Endodermal cell (in vitro differentiated cells): ENCODE data around the gene CCDC13. TPM values are rescaled to one million over a fixed set of nuclear protein-coding genes. Genes with fewer than 3 reads are reported as not detected.
A peak's percentile ranks its signal among the peaks of the same experiment; 100 is the strongest.

ENCODE experiments used
- DNase-seq: peaks from one replicate; pipeline ENCODE4 v3.0.0-alpha.2; 2017
- H3K27ac ChIP-seq: 2 replicates; pipeline ENCODE4 v1.5.1; 2013; ENCODE audit warnings: mild to moderate bottlenecking, low read depth, low read length, moderate library complexity
- H3K27me3 ChIP-seq: 2 replicates; pipeline ENCODE4 v1.6.1; 2013; ENCODE audit warnings: mild to moderate bottlenecking, low read length, moderate library complexity; ENCODE audit not compliant: insufficient read depth, control insufficient read depth, poor library complexity, severe bottlenecking
- H3K36me3 ChIP-seq: 2 replicates; pipeline ENCODE4 v1.7.0; 2013; ENCODE audit warnings: mild to moderate bottlenecking, low read length, moderate library complexity; ENCODE audit not compliant: control insufficient read depth, insufficient read depth
- H3K4me1 ChIP-seq: one replicate; pipeline ENCODE4 v1.7.0; 2013; ENCODE audit warnings: low read length; ENCODE audit not compliant: control insufficient read depth, insufficient read depth
- H3K4me3 ChIP-seq: 2 replicates; pipeline ENCODE4 v1.5.1; 2013; ENCODE audit warnings: mild to moderate bottlenecking, low read length, moderate library complexity
- H3K9ac ChIP-seq: 2 replicates; pipeline ENCODE4 v1.6.1; 2013; ENCODE audit warnings: mild to moderate bottlenecking, low read length, moderate library complexity; ENCODE audit not compliant: poor library complexity, severe bottlenecking; ENCODE audit errors: extremely low read depth
- H3K9me3 ChIP-seq: 2 replicates; pipeline ENCODE4 v1.6.1; 2013; ENCODE audit warnings: mild to moderate bottlenecking, low read length, moderate library complexity; ENCODE audit not compliant: control insufficient read depth
- H3K27ac Mint-ChIP-seq: 2 replicates; pipeline ENCODE4 v1.8.0; 2020; ENCODE audit warnings: mixed read lengths
- H3K27me3 Mint-ChIP-seq: 2 replicates; pipeline ENCODE4 v1.8.0; 2021; ENCODE audit warnings: mild to moderate bottlenecking, mixed read lengths; ENCODE audit not compliant: insufficient read depth
- H3K36me3 Mint-ChIP-seq: 2 replicates; pipeline ENCODE4 v1.8.0; 2020; ENCODE audit warnings: low read depth, mixed read lengths
- H3K4me1 Mint-ChIP-seq: 2 replicates; pipeline ENCODE4 v1.8.0; 2020; ENCODE audit warnings: mixed read lengths
- H3K4me3 Mint-ChIP-seq: 2 replicates; pipeline ENCODE4 v1.8.0; 2020; ENCODE audit warnings: mild to moderate bottlenecking, moderate library complexity, mixed read lengths
- H3K9me3 Mint-ChIP-seq: 2 replicates; pipeline ENCODE4 v1.8.0; 2020; ENCODE audit warnings: mild to moderate bottlenecking, mixed read lengths
- WGBS, 2 experiments: methylation state at CpG; one replicate each; pipeline versions ENCODE4 v1.1.5 to v1.1.7; 2013; ENCODE audit warnings: missing lambda C conversion rate in 2 of 2, mixed read lengths in 1 of 2; ENCODE audit not compliant: insufficient coverage in 1 of 2, insufficient read length in 1 of 2; 5-methylcytosine and 5-hydroxymethylcytosine counted together
- total RNA-seq, 2 donors: library from RNA; stranded (reverse); fragmentation: NEBNext Ultra II Directional in 1 of 2; extraction: Animal tissue kit (Norgen Biotek cat#: 25700) in 1 of 2; gene quantifications; 2 replicates in 1 of 2; 3 replicates in 1 of 2; pipeline ENCODE4 v1.2.1, GENCODE V29; 2021
- TF ChIP-seq, protein P1 (sequence below): fragments of 200-600 bp; sonication (generic); conservative IDR thresholded peaks from 2 replicates; pipeline ENCODE4 v1.5.0; 2021; ENCODE audit warnings: antibody characterized with exemption, mild to moderate bottlenecking

The CCDC13 gene
- total RNA-seq, 2 donors from 2014 or later, result 0.64 to 1.1 TPM

DNA sequence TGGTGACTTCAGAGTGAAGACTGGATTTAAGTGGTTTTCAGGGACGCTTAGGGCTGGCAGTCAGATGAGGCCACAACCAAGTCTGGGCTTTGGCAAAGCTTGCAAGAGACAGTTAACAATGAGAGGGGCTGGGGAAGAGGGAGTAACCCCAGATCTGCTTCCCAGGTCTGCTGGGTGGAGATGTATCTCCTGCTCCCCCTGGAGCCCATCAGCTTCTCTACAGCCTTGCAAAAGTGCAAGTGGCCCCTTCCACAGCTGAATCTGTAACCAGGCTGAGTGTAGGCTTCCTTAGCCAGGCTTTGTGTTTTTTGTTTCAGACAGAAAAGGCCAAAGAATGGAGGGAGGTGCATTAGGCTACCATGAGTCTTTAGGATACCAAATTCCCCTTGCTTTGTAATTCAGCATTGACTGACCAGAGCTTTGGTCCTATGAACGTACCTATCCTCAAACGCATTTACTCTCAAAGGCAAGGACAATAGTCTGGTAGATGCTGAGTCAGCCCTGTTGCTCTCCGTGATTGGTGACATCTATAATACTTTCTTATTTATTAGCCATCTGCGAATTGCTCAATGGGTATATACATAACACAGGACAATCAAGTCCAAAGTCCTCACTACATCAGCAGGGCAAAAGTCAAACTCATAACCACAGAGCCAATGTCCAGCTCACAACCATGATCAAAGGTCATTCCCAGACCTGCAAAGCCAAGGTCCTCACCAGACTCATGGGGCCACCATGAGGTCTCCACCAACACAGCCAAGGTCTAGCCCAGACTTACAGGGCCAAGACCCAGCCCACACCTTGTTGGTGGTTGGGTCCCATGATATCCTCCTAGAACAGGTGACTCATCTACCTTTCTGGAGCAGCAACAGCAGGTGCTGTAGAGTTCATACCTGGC is 17.1 kb downstream of the CCDC13 start:
- Mint-ChIP-seq H3K4me3 (no peak overlapping the region), H3K9me3 (no peaks in the 10 kb centered on the region), H3K27ac (no peak overlapping the region), H3K4me1 (no peaks in the 10 kb centered on the region), H3K27me3 (peaks cover 10% of the 10 kb centered on the region), H3K36me3 (no peaks in the 10 kb centered on the region)
- no peak overlapping the region for H3K9ac ChIP-seq
- H3K9me3 ChIP-seq, result no peaks in the 10 kb centered on the region
- 74 to 75% methylated on average over 5 of the region's 5 CpGs for whole genome bisulfite sequencing, 2 experiments
- H3K4me3 ChIP-seq, result no peak overlapping the region
- H3K36me3 ChIP-seq, result no peaks in the 10 kb centered on the region
- H3K4me1 ChIP-seq, result no peaks in the 10 kb centered on the region
- TF ChIP-seq, protein P1, sequence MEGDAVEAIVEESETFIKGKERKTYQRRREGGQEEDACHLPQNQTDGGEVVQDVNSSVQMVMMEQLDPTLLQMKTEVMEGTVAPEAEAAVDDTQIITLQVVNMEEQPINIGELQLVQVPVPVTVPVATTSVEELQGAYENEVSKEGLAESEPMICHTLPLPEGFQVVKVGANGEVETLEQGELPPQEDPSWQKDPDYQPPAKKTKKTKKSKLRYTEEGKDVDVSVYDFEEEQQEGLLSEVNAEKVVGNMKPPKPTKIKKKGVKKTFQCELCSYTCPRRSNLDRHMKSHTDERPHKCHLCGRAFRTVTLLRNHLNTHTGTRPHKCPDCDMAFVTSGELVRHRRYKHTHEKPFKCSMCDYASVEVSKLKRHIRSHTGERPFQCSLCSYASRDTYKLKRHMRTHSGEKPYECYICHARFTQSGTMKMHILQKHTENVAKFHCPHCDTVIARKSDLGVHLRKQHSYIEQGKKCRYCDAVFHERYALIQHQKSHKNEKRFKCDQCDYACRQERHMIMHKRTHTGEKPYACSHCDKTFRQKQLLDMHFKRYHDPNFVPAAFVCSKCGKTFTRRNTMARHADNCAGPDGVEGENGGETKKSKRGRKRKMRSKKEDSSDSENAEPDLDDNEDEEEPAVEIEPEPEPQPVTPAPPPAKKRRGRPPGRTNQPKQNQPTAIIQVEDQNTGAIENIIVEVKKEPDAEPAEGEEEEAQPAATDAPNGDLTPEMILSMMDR, result peak; percentile 78
- H3K27ac ChIP-seq, result no peak overlapping the region
- DNase-seq, result peak; percentile 80
- H3K27me3 ChIP-seq, result no peaks in the 10 kb centered on the region

DNA sequence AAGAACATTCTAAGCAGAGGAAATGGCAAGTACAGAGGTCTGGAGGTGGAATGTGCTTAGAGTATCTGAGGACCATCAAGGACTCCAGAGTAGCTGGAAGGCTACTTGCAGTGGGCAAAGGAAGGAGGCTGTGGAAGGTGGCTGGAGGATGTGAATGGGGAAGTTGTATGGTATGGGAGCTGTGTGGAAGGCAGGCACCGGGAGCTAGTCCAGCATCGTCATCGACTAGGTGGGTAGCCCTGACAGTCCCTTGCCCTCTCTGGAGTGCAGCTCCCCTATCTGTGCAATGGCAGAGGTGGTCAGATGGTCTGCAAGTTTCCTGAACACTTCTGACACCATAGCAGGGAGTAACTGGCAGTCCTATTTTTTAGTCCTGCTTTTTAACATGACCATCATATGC is 19.3 kb downstream of the CCDC13 start:
- WGBS, 2 experiments, result 68 to 95% methylated on average over 3 of the region's 3 CpGs
- peaks cover 6% of the 10 kb centered on the region for H3K4me1 Mint-ChIP-seq
- Histone ChIP-seq H3K9ac (no peak overlapping the region), H3K27ac (no peak overlapping the region), H3K27me3 (no peaks in the 10 kb centered on the region), H3K36me3 (no peaks in the 10 kb centered on the region), H3K4me1 (no peaks in the 10 kb centered on the region), H3K4me3 (no peak overlapping the region), H3K9me3 (no peaks in the 10 kb centered on the region)
- H3K27ac Mint-ChIP-seq, result no peak overlapping the region
- peak; percentile 26 for DNase-seq
- H3K36me3 Mint-ChIP-seq, result no peaks in the 10 kb centered on the region
- TF ChIP-seq, protein P1, result no peak
- H3K27me3 Mint-ChIP-seq, result peaks cover 6% of the 10 kb centered on the region
- H3K9me3 Mint-ChIP-seq, result no peaks in the 10 kb centered on the region
- H3K4me3 Mint-ChIP-seq, result no peak overlapping the region

DNA sequence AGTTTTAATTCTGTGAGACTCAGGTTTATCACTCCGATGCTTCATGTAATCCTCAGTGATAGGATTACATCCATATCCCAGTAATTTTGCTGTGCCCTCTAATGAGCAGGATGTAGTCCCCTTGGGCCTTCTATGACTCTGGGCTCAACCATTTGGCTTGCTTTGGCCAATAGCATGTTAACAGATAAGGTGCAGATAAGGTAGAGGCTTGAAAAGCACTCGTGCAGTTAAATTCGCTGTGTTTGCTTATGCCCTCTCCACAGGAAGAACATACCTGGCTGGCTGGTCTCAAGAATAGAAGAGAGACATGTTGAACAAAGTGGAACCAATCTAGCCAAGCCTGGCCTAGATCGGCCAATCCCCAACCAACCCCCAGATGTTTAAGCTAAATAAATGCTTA is 20.1 kb downstream of the CCDC13 start:
- WGBS, 2 experiments, result 86 to 94% methylated on average over 3 to 4 of the region's 4 CpGs
- Histone ChIP-seq H3K27ac (no peak overlapping the region), H3K9me3 (no peaks in the 10 kb centered on the region), H3K27me3 (no peaks in the 10 kb centered on the region), H3K4me3 (no peak overlapping the region), H3K9ac (no peak overlapping the region), H3K4me1 (no peaks in the 10 kb centered on the region), H3K36me3 (no peaks in the 10 kb centered on the region)
- Mint-ChIP-seq H3K36me3 (no peaks in the 10 kb centered on the region), H3K27ac (no peak overlapping the region), H3K27me3 (no peaks in the 10 kb centered on the region), H3K9me3 (no peaks in the 10 kb centered on the region), H3K4me3 (no peak overlapping the region), H3K4me1 (peaks cover 6% of the 10 kb centered on the region)
- TF ChIP-seq, protein P1, result no peak
- peak; percentile 6 for DNase-seq
